ENCODE data around the gene C4B.

C4B gene

GRCh38 chr6:32047084-32047478 is 32.5 kb downstream of the C4B start:
- Histone ChIP-seq H3K36me3 (ENCODE audit: control insufficient read depth in 2 of 2, insufficient read depth in 1 of 2, low read length in 2 of 2) (no peaks in the 10 kb centered on the region), H3K9me3 (ENCODE audit: control insufficient read depth, insufficient read depth, low read depth, low read length) (no peaks in the 10 kb centered on the region), H3K4me1 (ENCODE audit: control insufficient read depth, insufficient read depth, low read length) (no peaks in the 10 kb centered on the region), H3K4me3 (ENCODE audit: low read depth, low read length) (no peak overlapping the region), H3K27ac (ENCODE audit: extremely low read depth, low read depth, low read length) (no peak overlapping the region)
- POLR2A ChIA-PET = no interaction called here
- no peak for TF ChIP-seq ZNF768 (tag by site-specific recombination; IDR thresholded peaks at IDR 0.05)
- TF ChIP-seq KLF7 (tag by site-specific recombination; IDR thresholded peaks at IDR 0.05; ENCODE audit: borderline replicate concordance) = no peak
- no peak for TF ChIP-seq ZSCAN18 (tag by site-specific recombination; IDR thresholded peaks at IDR 0.05)
- no peak for TF ChIP-seq ZNF155 (tag by site-specific recombination; IDR thresholded peaks at IDR 0.05)
- TF ChIP-seq KLF1 (tag by site-specific recombination; IDR thresholded peaks at IDR 0.05) = peak; percentile 68
- TF ChIP-seq CTCF (tag by site-specific recombination; IDR thresholded peaks at IDR 0.05) = 0 out of 2 replicates have a peak, but pooled peaks have one; percentile 2
- TF ChIP-seq ZNF416 (tag by site-specific recombination; IDR thresholded peaks at IDR 0.05) = no peak
- no peak for TF ChIP-seq ZNF548 (tag by site-specific recombination; IDR thresholded peaks at IDR 0.05)
- 0 out of 2 replicates have a peak, but pooled peaks have one; percentile 10 for TF ChIP-seq HIC1 (tag by site-specific recombination; IDR thresholded peaks at IDR 0.05)
- peak; percentile 53; the same call in 1 of the 2 replicates for TF ChIP-seq KLF17 (tag by site-specific recombination; IDR thresholded peaks at IDR 0.05)
- no peak for TF ChIP-seq ZNF558 (tag by site-specific recombination; IDR thresholded peaks at IDR 0.05)
- CTCF ChIA-PET = interaction anchor here (0.5 to 3.1 kb wide), 15 partner anchors 16 to 272 kb away, joined by 3 to 32 read pairs (median 5); partner anchors contain the start of gene EGFL8

GRCh38 chr6:32047539-32047854 is 32.9 kb downstream of the C4B start:
- TF ChIP-seq ZSCAN5A (tag by site-specific recombination; IDR thresholded peaks at IDR 0.05) (no peak), ZNF600 (tag by site-specific recombination; IDR thresholded peaks at IDR 0.05) (no peak), ZBTB20 (tag by site-specific recombination; IDR thresholded peaks at IDR 0.05) (peak; percentile 27; the same call in 1 of the 2 replicates)
- POLR2A ChIA-PET = no interaction called here
- CTCF ChIA-PET = interaction anchor here (0.6 to 3.1 kb wide), 27 partner anchors 16 to 738 kb away, joined by 3 to 32 read pairs (median 5); partner anchors contain the start of genes ATF6B and EGFL8
- H3K4me3 ChIP-seq (ENCODE audit: low read depth, low read length) = no peak overlapping the region
- H3K9me3 ChIP-seq (ENCODE audit: control insufficient read depth, insufficient read depth, low read depth, low read length) = no peaks in the 10 kb centered on the region
- H3K4me1 ChIP-seq (ENCODE audit: control insufficient read depth, insufficient read depth, low read length) = no peaks in the 10 kb centered on the region
- no peak overlapping the region for H3K27ac ChIP-seq (ENCODE audit: extremely low read depth, low read depth, low read length)
- no peaks in the 10 kb centered on the region for H3K36me3 ChIP-seq (ENCODE audit: control insufficient read depth in 2 of 2, insufficient read depth in 1 of 2, low read length in 2 of 2)
